HepG2 (cell line): ENCODE results near the gene LSM12. TPM values are rescaled to one million over a fixed set of nuclear protein-coding genes. Genes with fewer than 3 reads are reported as not detected.

Experiments
- AFF4 ChIP-seq: sonication (generic); formaldehyde crosslinking; IDR thresholded peaks from 2 replicates; pipeline ENCODE4 v1.4.0; 2020; ENCODE audit warnings: missing genetic modification reagents
- ARID4A ChIP-seq: sonication (generic); formaldehyde crosslinking; IDR thresholded peaks from 2 replicates; pipeline ENCODE4 v1.5.0; 2020; ENCODE audit warnings: mild to moderate bottlenecking, missing genetic modification reagents, borderline replicate concordance
- BCL3 ChIP-seq: sonication (generic); formaldehyde crosslinking; IDR thresholded peaks from 2 replicates; pipeline ENCODE4 v1.5.1; 2020; ENCODE audit warnings: mild to moderate bottlenecking, missing genetic modification reagents, moderate library complexity
- HOXA9 ChIP-seq: sonication (generic); formaldehyde crosslinking; IDR thresholded peaks from 2 replicates; pipeline ENCODE4 v1.8.1; 2022; ENCODE audit warnings: missing genetic modification reagents, mild to moderate bottlenecking, moderate library complexity, borderline replicate concordance
- JUND ChIP-seq: sonication (generic); formaldehyde crosslinking; IDR thresholded peaks from 2 replicates; pipeline ENCODE4 v1.8.0; 2022; ENCODE audit warnings: mild to moderate bottlenecking, missing genetic modification reagents
- MXD1 ChIP-seq: sonication (generic); formaldehyde crosslinking; IDR thresholded peaks from 2 replicates; pipeline ENCODE4 v1.4.0; 2020; ENCODE audit warnings: mild to moderate bottlenecking, missing genetic modification reagents
- NFKB2 ChIP-seq: sonication (generic); formaldehyde crosslinking; IDR thresholded peaks from 2 replicates; pipeline ENCODE4 v1.4.0; 2020; ENCODE audit warnings: missing genetic modification reagents, borderline replicate concordance
- POGK ChIP-seq: sonication (generic); formaldehyde crosslinking; conservative IDR thresholded peaks from 2 replicates; pipeline ENCODE4 v1.8.0; 2022; ENCODE audit warnings: mild to moderate bottlenecking, moderate library complexity, missing genetic modification reagents
- SMAD9 ChIP-seq: sonication (generic); formaldehyde crosslinking; IDR thresholded peaks from 2 replicates; pipeline ENCODE4 v1.5.1; 2020; ENCODE audit warnings: mild to moderate bottlenecking, missing genetic modification reagents
- SMARCE1 ChIP-seq: fragments of 450-650 bp; IDR thresholded peaks from 2 replicates; pipeline ENCODE4 v1.6.1; 2017; ENCODE audit warnings: borderline replicate concordance
- TEAD3 ChIP-seq: optimal IDR thresholded peaks from 2 replicates; pipeline ENCODE3; 2016; ENCODE audit warnings: borderline replicate concordance
- ZFY ChIP-seq: sonication (generic); formaldehyde crosslinking; IDR thresholded peaks from 2 replicates; pipeline ENCODE4 v1.4.0; 2020; ENCODE audit warnings: missing genetic modification reagents
- ZNF768 ChIP-seq: sonication (generic); formaldehyde crosslinking; IDR thresholded peaks from 2 replicates; pipeline ENCODE4 v1.4.0; 2020; ENCODE audit warnings: missing genetic modification reagents
- polyA plus RNA-seq, 8 experiments: library from polyadenylated mRNA; depleted of rRNA in 3 of 8; stranded (reverse) in 7 of 8; unstranded in 1 of 8; fragments of >200 nt; fragmentation: Illumina TruSeq in 4 of 8; extraction: Trizol in 4 of 8; gene quantifications; 2 replicates each; pipeline versions ENCODE4 v1.2.1 to v1.2.3, GENCODE V29; 2011 to 2016; ENCODE audit warnings: low read depth in 4 of 8, missing spikeins in 1 of 8, mixed read lengths in 1 of 8; ENCODE audit not compliant: insufficient read depth in 1 of 8
- total RNA-seq, 5 experiments: library from RNA; depleted of rRNA; stranded (reverse); fragments of >200 nt; fragmentation: Illumina TruSeq; extraction: Trizol; gene quantifications; 2 replicates each; pipeline ENCODE4 v1.2.3, GENCODE V29; 2016; ENCODE audit warnings: low read depth in 1 of 5

LSM12 gene
- total and polyA plus RNA-seq, 2 of the 13 experiments (the other 11 are each of a cell fraction or from before 2014, with no cell fraction given), result 52.8 to 55.7 TPM

GRCh38 chr17:44014437-44015172 is 51.9 kb downstream of the LSM12 start, which contains the start of gene TMEM101 (continued):
- peak; percentile 96 for TF ChIP-seq POGK (CRISPR knock-in tag)
- TF ChIP-seq MXD1, result peak; percentile 85
- peak; percentile 86; the same call in 1 of the 2 replicates for TF ChIP-seq NFKB2
- no peak for TF ChIP-seq HOXA9
- TF ChIP-seq JUND, result no peak; the same call in 1 of the 2 replicates
- peak; percentile 53; the same call in 1 of the 2 replicates for TF ChIP-seq AFF4 (CRISPR knock-in tag)
- TF ChIP-seq SMAD9 (CRISPR knock-in tag), result no peak
- peak; percentile 95 for TF ChIP-seq ARID4A (CRISPR knock-in tag)
- peak; percentile 87 for TF ChIP-seq ZFY (CRISPR knock-in tag)
- TF ChIP-seq SMARCE1, result no peak
- TF ChIP-seq ZNF768 (CRISPR knock-in tag), result peak; percentile 70
- peak; percentile 90; the same call in 1 of the 2 replicates for TF ChIP-seq BCL3
- TF ChIP-seq TEAD3 (CRISPR knock-in tag), result peak; percentile 67
